HCT116 (cell line): ENCODE measurements around the gene COL20A1. TPM values are rescaled to one million over a fixed set of nuclear protein-coding genes. Genes with fewer than 3 reads are reported as not detected.

Source experiments
- ATAC-seq: fragments of 200-7000 bp; cut with Tn5 transposase; 2 replicates; pipeline ENCODE4 v1.9.1; 2020; ENCODE audit warnings: mild to moderate bottlenecking, moderate library complexity
- BruUV-seq: library from RNA; stranded (reverse); fragments of 400-500 nt; replicated peaks from 2 replicates; lab custom pipeline; 2021; lab: Mats Ljungman, UMichigan
- CTCF ChIA-PET: fragments of 300-600 bp; sonication (Branson Sonifier 250); formaldehyde crosslinking; loops from one replicate; lab custom pipeline; 2021; ENCODE audit warnings: antibody characterized with exemption; lab: Charles Lee
- POLR2A ChIA-PET: fragments of 300-600, 350-600 bp; sonication (Branson Sonifier 250); formaldehyde crosslinking; loops from one replicate; lab custom pipeline; 2021; ENCODE audit warnings: antibody characterized with exemption; lab: Charles Lee
- RAD21 ChIA-PET, 2 experiments: fragments of 300-600 bp; sonication (Branson Sonifier 250); formaldehyde crosslinking; loops; one replicate each; lab custom pipeline; 2023; ENCODE audit warnings: low total read pairs in 2 of 2; ENCODE audit not compliant: uncharacterized antibody in 2 of 2, unreplicated experiment in 2 of 2, low non-redundant PET in 1 of 2; lab: Charles Lee
- DNase-seq: peaks from one replicate; pipeline ENCODE4 v3.0.0-alpha.2; 2010; ENCODE audit warnings: low read depth, low spot score
- H2AFZ ChIP-seq: fragments of 200-600 bp; shearing (Covaris generic), sonication (generic); 2 replicates; pipeline ENCODE4 v1.6.1; 2017; ENCODE audit warnings: low read depth, mixed run types, mixed read lengths, antibody characterized with exemption, low read length; ENCODE audit not compliant: poor library complexity, severe bottlenecking
- H3K27ac ChIP-seq: 2 replicates; pipeline ENCODE4 v1.5.1; 2012; ENCODE audit warnings: low read depth, low read length
- H3K27me3 ChIP-seq: fragments of 200-600 bp; sonication (generic); 2 replicates; pipeline ENCODE4 v1.6.1; 2016; ENCODE audit warnings: mixed run types, low read length, mixed read lengths; ENCODE audit not compliant: insufficient read depth
- H3K36me3 ChIP-seq, 2 experiments: fragments of 200-500 bp in 1 of 2; fragments of 200-600 bp in 1 of 2; sonication (Bioruptor generic) in 1 of 2; sonication (generic) in 1 of 2; 2 replicates each; pipeline versions ENCODE4 v1.5.1 to v1.6.1; 2014 to 2016; ENCODE audit warnings: low read length in 2 of 2, inconsistent platforms in 1 of 2, mixed read lengths in 1 of 2, mixed run types in 1 of 2; ENCODE audit not compliant: insufficient read depth in 2 of 2, control insufficient read depth in 1 of 2
- H3K4me1 ChIP-seq, 2 experiments: fragments of 200-600 bp in 1 of 2; sonication (generic) in 1 of 2; 2 replicates each; pipeline versions ENCODE4 v1.5.1 to v1.6.1; 2012 to 2017; ENCODE audit warnings: low read length in 2 of 2, inconsistent platforms in 1 of 2, mild to moderate bottlenecking in 1 of 2, mixed read lengths in 1 of 2, mixed run types in 1 of 2, moderate library complexity in 1 of 2; ENCODE audit not compliant: insufficient read depth in 2 of 2, control insufficient read depth in 1 of 2
- H3K4me2 ChIP-seq: fragments of 200-600 bp; sonication (generic); 2 replicates; pipeline ENCODE4 v1.6.1; 2017; ENCODE audit warnings: mixed run types, low read length, mixed read lengths
- H3K4me3 ChIP-seq, 2 experiments: fragments of 200-600 bp in 1 of 2; sonication (generic) in 1 of 2; replicated peaks in 1 of 2; 2 replicates each; pipeline ENCODE4 v1.5.1; 2011 to 2016; ENCODE audit warnings: low read length in 2 of 2, control low read depth in 1 of 2, low read depth in 1 of 2, mild to moderate bottlenecking in 1 of 2, mixed read lengths in 1 of 2, mixed run types in 1 of 2
- H3K79me2 ChIP-seq: fragments of 200-600 bp; sonication (generic); 2 replicates; pipeline ENCODE4 v1.6.1; 2017; ENCODE audit warnings: mild to moderate bottlenecking, mixed run types, low read length, moderate library complexity, mixed read lengths; ENCODE audit not compliant: insufficient read depth
- H3K9ac ChIP-seq: fragments of 200-600 bp; sonication (generic); 2 replicates; pipeline ENCODE4 v1.6.1; 2016; ENCODE audit warnings: low read length, mixed read lengths
- H3K9me2 ChIP-seq: fragments of 200-600 bp; sonication (generic), shearing (Covaris generic); 2 replicates; pipeline ENCODE4 v1.6.1; 2017; ENCODE audit warnings: mixed run types, mild to moderate bottlenecking, moderate library complexity; ENCODE audit not compliant: insufficient read depth
- H3K9me3 ChIP-seq, 2 experiments: fragments of 200-500 bp in 1 of 2; fragments of 200-600 bp in 1 of 2; sonication (Bioruptor generic) in 1 of 2; sonication (generic) in 1 of 2; 2 replicates each; pipeline ENCODE4 v1.6.1; 2014 to 2017; ENCODE audit warnings: low read length in 2 of 2, mixed read lengths in 2 of 2, inconsistent platforms in 1 of 2, low read depth in 1 of 2, mild to moderate bottlenecking in 1 of 2, mixed run types in 1 of 2, moderate library complexity in 1 of 2; ENCODE audit not compliant: control insufficient read depth in 1 of 2, insufficient read depth in 1 of 2
- H4K20me1 ChIP-seq: fragments of 200-600 bp; sonication (generic), shearing (Covaris generic); 2 replicates; pipeline ENCODE4 v1.6.1; 2017; ENCODE audit warnings: mixed run types, mild to moderate bottlenecking, moderate library complexity; ENCODE audit not compliant: insufficient read depth
- CBX3 ChIP-seq: IDR thresholded peaks from 2 replicates; pipeline ENCODE4 v1.6.1; 2012; ENCODE audit warnings: low read depth
- CEBPB ChIP-seq: IDR thresholded peaks from 2 replicates; pipeline ENCODE4 v1.6.1; 2012; ENCODE audit warnings: low read depth
- CTCF ChIP-seq, 3 experiments: fragments of 200-600 bp in 1 of 3; sonication (generic) in 1 of 3; IDR thresholded peaks in 2 of 3; conservative IDR thresholded peaks in 1 of 3; 2 replicates each; pipeline ENCODE4 v1.5.1; 2012 to 2017; ENCODE audit warnings: low read depth in 2 of 3, low read length in 2 of 3, antibody characterized with exemption in 1 of 3, borderline replicate concordance in 1 of 3, control low read depth in 1 of 3, mild to moderate bottlenecking in 1 of 3, mixed read lengths in 1 of 3, mixed run types in 1 of 3, moderate library complexity in 1 of 3; ENCODE audit not compliant: insufficient read depth in 1 of 3
- EGR1 ChIP-seq: IDR thresholded peaks from 2 replicates; pipeline ENCODE4 v1.6.1; 2012; ENCODE audit warnings: low read depth
- FOSL1 ChIP-seq: IDR thresholded peaks from 2 replicates; pipeline ENCODE4 v1.6.1; 2012; ENCODE audit warnings: low read depth
- JUND ChIP-seq: IDR thresholded peaks from 2 replicates; pipeline ENCODE4 v1.6.1; 2012
- MAX ChIP-seq: IDR thresholded peaks from 2 replicates; pipeline ENCODE4 v1.6.1; 2012
- POLR2A ChIP-seq: IDR thresholded peaks from 2 replicates; pipeline ENCODE4 v1.7.0; 2011; ENCODE audit warnings: borderline replicate concordance; ENCODE audit not compliant: insufficient read depth, insufficient read length; ENCODE audit errors: extremely low read depth
- POLR2AphosphoS5 ChIP-seq: IDR thresholded peaks from 2 replicates; pipeline ENCODE4 v1.6.1; 2011; ENCODE audit warnings: mild to moderate bottlenecking, low read depth, low read length, moderate library complexity
- REST ChIP-seq: IDR thresholded peaks from 2 replicates; pipeline ENCODE4 v1.6.1; 2012; ENCODE audit warnings: low read depth
- SIN3A ChIP-seq: IDR thresholded peaks from 2 replicates; pipeline ENCODE4 v1.6.1; 2012; ENCODE audit warnings: low read depth
- TCF7L2 ChIP-seq: IDR thresholded peaks from 2 replicates; pipeline ENCODE4 v1.7.0; 2011; ENCODE audit warnings: borderline replicate concordance, inconsistent platforms; ENCODE audit not compliant: insufficient read depth, insufficient read length; ENCODE audit errors: extremely low read depth
- ZNF274 ChIP-seq: fragments of 200-500 bp; sonication (Bioruptor generic); IDR thresholded peaks from 2 replicates; pipeline ENCODE4 v1.6.1; 2014; ENCODE audit warnings: mild to moderate bottlenecking, low read depth, low read length, inconsistent platforms
- intact Hi-C: fragments of 100-400 bp; cut with micrococcal nuclease; formaldehyde crosslinking; loops from 2 replicates; pipeline ENCODE4 v1.10.0; 2022
- total RNA-seq: library from RNA; stranded (reverse); gene quantifications from one replicate; pipeline ENCODE4 v1.2.1, GENCODE V29; 2021; ENCODE audit not compliant: unreplicated experiment

The COL20A1 gene
- total RNA-seq, 1 experiment from 2014 or later = 0.34 TPM

GRCh38 chr20:63335711-63336110 is 42.7 kb downstream of the COL20A1 start:
- H3K36me3 ChIP-seq = no peaks in the 10 kb centered on the region
- BruUV-seq = no TSS peak
- RAD21 ChIA-PET = no interaction called here
- no peak overlapping the region for H3K4me2 ChIP-seq
- ATAC-seq (no peak), DNase-seq (no peak)
- CTCF ChIA-PET = no interaction called here
- no peak overlapping the region for H2AFZ ChIP-seq
- no peaks in the 10 kb centered on the region for H4K20me1 ChIP-seq
- POLR2A ChIA-PET = no interaction called here
- no peaks in the 10 kb centered on the region for H3K9me2 ChIP-seq
- intact Hi-C loops = no loop called here
- H3K9ac ChIP-seq = no peak overlapping the region
- no peak overlapping the region for H3K4me3 ChIP-seq
- peaks cover 15% of the 10 kb centered on the region for H3K27me3 ChIP-seq
- no peaks in the 10 kb centered on the region for H3K79me2 ChIP-seq
- H3K9me3 ChIP-seq = peaks cover 3 to 4% of the 10 kb centered on the region in 2 experiments; a peak in 1 of 4 replicates
- H3K27ac ChIP-seq = no peak overlapping the region
- no peak for TF ChIP-seq EGR1
- no peak for TF ChIP-seq JUND
- no peak for TF ChIP-seq REST
- TF ChIP-seq SIN3A = no peak
- no peak for TF ChIP-seq CBX3
- TF ChIP-seq FOSL1 = no peak
- no peak for TF ChIP-seq POLR2AphosphoS5
- no peak for TF ChIP-seq CEBPB
- no peak for TF ChIP-seq POLR2A
- TF ChIP-seq CTCF (IDR thresholded peaks at IDR 0.05 in 2 of 3, conservative IDR thresholded peaks at IDR 0.05 in 1 of 3; ENCODE audit: borderline replicate concordance in 1 of 3, insufficient read depth in 1 of 3, low read depth in 2 of 3, low read length in 2 of 3) = no peak
- no peak for TF ChIP-seq TCF7L2
- TF ChIP-seq ZNF274 = no peak
- TF ChIP-seq MAX = no peak
- TF ChIP-seq, all 23 proteins: peak for 0
- no peaks in the 10 kb centered on the region for H3K4me1 ChIP-seq
